ENCODE results near the gene RTL9.
"Not testable (repeated sequence)": the region's sequence is repeated elsewhere in the genome, so short reads cannot be mapped to it uniquely, and the experiment has no call there.

Gene RTL9

DNA sequence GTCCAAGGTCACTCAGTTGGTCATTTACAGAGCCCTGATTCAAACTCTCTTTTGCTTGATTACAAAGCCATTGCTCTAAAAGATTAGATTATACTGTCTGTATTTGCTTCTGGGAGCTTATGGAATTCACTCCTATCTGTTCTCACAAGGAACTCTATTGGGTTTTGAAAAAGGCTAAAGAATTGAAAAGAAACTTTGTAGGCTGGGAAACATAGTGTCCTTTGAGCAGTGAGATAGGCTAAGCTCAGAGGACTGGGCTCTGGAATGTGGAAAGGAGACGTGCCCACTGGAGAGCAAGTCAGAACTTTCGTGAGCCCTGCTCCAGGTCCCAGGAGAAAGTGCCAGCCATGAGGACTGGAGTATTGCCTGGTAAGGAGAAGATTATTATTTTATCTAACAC lies at the start of gene RTL9:
TSS of gene RTL9 (plus strand) at position 301 of the 400 bp plus-strand sequence. CDS start 91,770 bp downstream, outside the sequence.
- no peak for FAIRE-seq

DNA sequence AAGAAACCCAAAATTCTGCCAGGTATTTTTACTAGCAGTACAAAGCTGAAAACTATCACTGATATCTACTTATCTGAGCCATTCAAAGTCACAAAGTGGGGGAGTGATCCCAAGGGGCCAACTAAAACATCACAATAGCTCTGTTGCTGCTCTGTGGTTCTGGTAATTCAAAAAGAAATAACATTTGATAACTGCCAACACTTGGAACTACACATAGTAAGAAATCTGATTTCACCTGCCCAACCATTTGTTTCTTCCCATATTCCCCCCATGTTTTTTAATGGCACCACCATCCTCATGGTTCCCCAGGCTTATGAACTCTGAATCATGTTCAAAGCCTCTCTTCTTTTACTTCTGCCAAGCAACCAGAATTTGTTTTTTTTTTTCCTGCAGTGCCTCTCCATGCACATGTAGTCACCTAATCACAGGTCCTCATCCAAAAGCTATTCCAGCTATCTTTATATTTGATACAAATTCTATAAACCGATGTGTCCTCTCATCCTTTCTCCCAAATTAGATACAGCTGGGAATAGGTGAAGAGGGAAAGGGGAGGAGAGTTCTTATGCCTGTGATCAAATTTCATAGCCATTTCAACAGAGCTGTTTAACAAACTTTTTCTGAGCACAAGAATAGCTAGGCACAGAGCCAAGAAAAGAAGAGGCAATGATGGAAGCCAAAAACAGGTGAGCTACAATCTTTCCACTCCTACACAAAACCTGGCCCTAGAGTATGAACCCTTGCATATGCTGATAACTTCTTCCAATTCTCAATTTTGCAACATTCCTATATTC lies 48.5 kb upstream of the RTL9 start:
- no peak for FAIRE-seq

DNA sequence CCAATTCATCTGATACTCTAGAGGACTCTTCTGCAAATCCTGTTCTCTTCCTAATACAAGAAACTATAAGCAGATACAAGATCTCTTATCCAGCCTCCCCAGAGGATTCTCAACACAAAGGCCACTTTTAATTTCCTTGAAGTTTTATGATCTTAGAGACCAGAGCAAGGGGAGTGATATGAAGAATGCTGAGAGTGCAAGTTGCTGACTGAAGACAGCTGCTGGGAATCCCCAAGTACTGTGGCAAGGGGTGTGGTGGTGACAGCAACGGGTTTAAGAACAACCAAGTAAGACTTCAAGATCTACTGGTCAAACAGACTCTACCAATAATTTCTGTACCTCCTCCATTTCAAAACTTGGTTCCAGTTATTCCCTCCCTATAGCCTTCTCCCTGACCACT lies 47.8 kb upstream of the RTL9 start:
- FAIRE-seq, result no peak

DNA sequence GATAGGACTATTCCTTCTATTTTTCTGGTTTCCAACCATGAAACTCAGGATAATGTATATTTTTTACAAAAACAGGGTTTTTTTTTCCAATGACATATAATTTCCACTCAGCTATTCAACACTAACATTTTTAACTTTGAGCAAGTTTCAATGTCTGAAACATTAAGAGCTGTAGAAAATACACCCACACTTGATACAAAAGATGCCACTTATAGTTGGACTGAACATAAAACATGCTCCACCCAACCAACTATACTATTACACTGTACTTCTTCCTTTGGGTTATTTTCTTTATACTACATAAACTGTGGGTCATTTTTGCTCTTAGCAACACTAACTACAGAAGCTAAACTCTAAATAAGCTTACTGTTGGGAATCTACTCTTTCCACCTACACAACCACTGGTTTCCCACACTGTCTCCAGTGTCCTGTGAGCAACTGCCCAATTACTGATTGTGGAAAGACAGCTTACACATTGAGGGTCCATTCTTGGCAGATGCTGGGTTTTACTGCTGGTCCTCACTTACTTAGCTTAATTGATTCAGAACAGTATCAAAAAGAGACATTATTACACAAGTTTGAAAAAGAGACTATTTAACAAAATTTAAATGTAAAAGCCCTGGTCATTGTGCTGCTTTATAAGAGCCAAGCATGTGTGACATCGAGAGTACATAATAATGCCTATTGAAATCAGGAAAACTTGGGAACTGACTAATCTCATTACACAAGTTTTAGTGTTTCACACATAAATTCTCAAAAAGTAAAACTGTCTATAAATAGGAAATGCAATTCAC lies 47.0 kb upstream of the RTL9 start:
- FAIRE-seq, result no peak

DNA sequence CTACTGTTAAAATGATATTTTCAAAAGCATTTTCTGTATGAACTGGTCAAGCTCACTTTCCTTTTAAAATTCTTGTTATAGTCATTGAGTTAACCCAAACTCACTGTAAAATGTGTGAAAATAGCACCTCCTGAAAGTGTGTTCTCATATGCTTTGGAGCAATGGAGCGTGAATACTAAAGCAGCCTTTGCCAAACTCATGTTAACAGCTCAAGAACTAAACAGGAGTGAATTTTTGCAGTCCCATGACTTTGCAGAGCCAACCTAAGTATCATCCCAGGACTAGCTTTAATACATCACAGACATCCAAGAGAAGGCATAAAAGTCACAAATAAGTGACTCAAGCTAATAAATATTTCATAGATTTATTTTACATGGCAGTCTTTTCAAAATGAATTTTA lies 43.1 kb upstream of the RTL9 start:
- no peak for FAIRE-seq

DNA sequence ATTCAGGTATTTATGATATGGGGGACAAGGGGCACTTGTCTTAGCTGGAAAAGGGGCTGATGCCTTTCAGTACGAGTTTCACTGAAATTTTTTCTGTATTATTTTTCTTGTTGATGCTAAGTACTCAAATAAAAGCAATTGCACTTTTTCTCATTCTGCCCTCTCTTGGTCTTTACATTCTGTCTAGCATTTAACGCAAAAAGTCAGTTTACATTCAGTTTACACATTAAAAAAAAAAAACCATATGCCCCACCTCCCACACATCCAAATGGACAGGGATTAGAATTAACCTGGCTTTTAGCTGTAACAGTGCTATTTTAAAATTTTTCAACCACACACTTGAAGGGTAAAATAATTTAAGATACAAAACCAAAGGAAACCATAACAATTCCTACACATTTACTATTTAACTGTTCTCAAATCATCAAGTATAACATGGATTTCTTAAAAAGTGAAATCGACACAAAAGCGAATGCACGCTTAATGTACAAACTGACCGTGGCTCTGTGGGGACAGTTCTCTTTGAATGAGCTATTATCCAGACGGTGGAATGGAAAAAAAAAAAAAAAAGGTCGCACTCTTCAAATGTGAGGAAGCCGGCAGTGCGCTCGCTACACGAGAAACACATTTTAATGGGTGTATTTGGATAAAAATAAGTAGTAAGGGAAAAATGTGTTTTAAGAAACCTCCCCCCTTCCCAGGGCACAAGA lies 42.1 kb upstream of the RTL9 start:
- FAIRE-seq, result no peak

DNA sequence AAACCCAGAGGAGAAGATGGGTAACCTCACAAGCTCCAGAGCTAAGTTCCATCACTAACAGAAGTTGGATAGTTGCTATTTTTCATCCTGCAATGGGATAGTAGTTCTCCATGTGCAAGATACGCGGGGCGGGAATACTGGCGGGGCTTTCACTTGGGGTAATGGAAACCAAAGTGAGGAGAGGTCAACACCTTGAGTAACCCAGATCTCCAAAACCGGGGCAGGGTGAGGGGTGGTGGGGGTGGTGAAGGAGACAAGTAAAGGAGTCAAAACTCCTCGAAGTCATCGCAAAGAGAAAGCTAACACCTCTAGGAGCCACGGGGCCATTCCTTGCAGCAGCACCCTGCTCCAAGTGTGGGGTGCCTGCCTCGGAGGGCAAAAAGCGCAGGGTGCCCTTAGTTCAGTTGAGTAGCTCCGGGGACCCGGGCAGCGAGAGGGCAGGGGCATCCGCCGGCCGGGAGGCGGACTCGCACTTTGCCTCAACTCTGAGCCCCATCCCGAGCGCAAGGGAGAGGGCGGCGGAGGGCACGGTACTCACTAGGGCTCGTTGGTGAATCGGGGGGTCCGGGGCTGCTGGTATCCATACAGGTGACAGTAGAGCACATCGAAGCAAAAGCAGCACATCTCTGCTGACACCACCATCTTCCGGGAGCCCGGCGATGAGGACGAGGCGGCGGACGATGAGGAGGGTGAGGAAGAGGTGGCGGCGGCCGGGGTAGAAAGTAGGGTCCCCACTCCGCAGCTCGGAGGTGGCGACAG lies 41.4 kb upstream of the RTL9 start:
- no peak for FAIRE-seq

DNA sequence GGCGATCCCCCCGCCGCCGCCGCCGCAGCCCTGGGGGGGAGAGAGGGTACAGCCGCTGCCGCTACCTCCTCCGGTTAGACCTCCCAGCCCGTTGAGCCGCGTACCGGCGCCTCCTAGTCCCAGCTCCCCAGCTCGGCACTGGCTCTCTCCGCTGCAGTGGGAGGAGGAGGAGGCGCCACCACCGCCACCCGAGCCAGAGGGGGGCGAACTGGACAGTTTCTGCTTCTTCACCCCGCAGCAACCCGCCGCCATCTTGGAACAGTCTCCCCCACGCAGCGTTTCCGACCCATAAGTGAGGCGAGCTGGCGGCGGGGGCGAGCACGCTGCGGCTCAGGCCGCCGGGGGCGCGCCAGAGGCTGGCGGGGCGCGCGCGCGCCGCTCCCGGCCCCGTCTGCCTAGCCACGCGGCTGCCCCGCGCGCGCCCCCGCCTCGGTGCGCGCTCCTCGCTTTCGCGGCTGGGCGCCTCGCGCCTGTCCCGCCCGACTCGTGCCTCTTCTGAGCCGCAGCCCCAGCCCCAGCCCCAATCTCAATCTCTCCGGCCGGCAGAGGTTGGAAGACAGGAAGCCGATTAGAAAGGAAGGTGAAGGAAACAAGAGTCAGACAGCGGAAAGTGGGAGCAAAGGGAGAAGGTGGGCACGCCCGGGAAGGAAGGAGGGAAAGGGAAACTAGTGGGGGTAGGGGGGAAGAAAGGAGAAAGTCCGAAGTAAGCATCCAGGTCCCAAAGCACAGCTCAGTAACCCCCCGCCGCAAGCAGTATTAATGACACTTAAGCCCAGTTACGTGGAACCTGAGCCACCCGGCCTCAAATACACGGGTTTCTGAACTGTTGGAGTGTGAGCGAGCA lies 40.6 kb upstream of the RTL9 start, which contains the start of gene AMMECR1:
TSS of gene AMMECR1 (minus strand) at position 266 of the 844 bp plus-strand sequence. CDS start at position 252, 14 bp downstream.
- no peak for FAIRE-seq

DNA sequence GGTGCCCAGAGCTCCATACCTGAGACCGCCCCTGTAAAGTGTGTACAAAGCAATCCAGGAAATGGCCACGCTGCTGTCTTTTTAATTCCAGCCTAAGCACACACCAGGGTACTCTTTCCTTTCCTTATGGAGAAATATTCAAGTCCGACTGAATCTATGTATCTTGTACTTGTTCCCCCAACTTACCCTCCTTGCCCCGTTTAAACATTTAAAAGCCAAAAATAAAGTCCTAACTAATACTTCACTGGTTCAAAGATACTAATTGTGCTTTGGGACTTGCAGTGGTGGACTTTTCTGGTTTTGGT lies 40.0 kb upstream of the RTL9 start:
- no peak for FAIRE-seq

DNA sequence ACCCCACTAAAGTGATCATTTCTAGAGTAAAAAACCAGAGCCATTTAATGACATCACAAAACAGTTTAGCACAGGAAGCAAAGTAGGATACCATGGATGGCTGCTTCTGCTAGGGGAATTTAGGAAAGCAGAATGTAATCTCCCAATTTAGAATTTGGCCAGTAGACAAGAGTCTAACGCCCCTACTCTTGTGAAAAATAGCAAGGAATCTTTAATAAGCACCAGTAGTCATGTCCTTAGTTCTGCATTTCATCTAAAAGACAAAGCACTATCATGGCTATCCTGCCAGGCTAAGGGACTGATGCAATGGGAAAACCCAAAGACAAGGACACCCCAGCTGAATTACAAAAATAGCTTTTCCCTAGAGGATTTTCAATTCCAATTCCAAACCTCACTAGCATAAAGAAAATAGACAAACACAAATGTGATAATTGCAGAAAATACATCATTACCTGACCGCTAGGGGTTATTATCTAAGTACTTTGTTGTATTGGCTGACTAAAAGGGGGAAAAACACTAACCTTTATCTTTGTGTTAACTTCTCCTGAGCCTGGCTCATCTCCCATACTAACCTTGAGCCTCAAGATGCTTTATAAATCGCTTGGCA lies 38.2 kb upstream of the RTL9 start:
- no peak for FAIRE-seq

DNA sequence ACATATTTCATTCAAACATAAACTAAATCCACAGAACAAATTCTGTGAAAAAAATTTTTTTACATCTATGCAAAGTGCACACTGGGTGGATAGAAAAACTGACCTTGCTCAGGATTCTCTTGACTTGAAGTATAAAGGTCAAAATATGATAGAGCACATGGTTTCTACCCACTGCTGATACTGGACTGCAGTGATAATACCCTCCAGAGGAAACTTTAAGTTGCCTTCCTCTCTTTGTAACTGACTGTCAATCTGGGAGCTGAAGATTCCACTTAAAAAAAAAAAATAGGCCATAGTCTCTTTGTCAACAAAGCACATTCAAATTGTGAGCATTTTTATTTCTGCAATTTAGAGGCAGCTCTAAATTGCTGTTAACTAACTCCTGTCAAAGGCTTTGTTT lies 37.6 kb upstream of the RTL9 start:
- FAIRE-seq, result no peak

DNA sequence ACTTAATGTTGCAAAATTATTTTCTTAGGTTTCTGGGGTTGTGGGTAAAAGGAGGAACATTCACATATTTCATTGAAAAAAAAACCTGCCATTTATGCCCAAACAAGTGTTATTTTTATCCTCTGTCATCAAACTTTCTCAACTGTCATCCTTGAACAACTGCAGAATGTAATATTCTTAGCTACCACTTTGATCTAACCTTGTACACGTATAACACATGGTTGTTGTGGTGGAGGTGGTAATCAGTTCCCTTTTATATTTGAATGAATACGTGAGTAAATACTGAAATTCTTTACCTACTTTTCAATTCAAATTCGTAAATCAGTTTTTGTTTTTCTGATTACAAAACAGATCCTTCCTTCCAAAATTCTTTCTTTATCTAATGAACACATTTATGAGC lies 37.0 kb upstream of the RTL9 start:
- FAIRE-seq, result peak; percentile 49

DNA sequence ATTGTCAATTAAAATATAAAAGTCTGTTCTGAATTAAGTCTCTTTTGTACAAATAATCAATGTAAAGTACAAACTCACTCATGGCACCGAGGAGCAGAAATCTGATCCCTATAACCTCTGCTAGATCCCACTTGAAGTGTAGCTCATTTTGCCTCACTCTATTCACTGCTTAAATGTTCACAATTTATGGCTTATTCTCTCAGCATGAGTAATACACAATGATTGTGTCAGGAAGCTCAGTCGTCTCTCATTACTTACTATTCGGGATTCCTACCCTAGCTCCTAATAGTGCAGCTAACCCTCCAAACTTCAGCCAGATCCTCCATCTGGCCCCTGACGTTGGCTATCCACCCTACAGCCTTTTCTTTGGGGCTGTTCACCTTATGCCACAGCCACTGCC lies 36.0 kb upstream of the RTL9 start:
- FAIRE-seq, result no peak

DNA sequence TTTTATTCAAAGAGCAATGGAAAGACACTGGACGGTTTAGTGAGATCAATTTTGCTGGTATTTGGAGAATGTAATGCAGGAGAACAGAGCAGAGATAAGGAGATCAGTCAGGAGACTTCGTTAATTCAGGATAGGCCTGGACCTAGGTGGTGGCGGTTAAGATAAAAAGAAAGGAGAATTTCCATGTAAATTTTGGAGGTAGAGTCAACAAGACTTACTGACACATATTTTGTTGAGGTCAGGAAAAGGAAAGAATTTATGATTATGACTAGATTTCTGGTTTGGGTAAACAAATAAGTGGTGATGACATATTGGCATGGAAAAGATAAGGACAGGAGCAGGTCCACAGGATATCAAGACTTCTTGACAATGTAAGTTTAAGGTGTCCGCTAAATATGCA lies 31.9 kb upstream of the RTL9 start:
- FAIRE-seq, result peak; percentile 66

DNA sequence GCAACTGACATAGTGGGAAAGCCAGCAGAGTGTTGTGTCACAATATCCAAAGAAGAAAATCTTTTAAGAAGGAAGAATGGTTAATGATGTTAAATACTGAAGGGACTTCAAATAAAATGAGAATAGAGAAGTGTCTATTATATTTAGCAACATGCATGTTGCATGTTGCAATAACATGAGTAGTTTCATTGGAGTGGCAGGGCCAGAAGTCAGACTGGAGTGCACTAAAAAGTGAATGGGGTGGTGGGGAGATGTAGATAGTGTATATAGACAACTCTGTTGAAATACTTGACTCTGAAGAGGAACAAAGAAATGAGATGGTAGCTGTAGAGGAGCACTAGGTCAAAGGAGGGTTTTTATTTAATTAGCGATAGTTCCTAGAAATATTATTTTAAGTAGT lies 31.3 kb upstream of the RTL9 start:
- no peak for FAIRE-seq

DNA sequence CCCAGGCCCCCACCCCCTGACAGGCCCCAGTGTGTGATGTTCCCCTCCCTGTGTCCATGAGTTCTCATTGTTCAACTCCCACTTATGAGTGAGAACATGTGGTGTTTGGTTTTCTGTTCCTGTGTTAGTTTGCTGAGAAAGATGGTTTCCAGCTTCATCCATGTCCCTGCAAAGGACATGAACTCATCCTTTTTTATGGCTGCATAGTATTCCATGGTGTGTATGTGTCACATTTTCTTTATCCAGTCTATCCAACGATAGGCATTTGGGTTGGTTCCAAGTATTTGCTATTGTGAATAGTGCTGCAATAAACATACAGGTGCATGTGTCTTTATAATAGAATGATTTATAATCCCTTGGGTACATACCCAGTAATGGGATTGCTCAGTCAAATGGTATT lies 30.0 kb upstream of the RTL9 start:
- FAIRE-seq, result not testable (repeated sequence)

DNA sequence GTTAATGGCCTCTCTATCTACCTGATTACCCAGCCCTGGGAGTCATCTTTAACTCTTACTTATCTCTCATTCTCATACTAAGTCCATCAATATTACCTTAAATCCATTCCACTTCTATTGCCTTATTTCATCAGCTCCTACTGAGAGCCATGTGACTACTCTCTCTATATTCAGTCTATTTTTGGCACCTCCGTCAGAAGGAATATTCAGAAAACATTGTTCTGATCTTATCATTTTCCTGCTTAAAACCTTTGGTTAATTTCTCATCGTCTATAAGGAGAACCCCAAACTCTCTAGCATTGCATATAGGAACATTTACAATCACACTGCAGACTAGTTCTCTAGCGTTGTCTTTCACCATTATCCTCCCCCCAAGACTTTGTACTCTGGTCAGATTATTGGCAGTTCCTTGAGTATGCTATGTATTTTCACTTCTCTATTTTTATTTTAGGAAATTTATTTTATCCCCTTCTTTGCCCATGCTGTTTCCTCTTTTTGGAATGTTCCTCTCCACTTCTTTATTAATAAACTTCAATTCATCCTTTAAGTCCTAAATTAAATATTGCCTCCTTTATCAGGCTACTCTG lies 27.1 kb upstream of the RTL9 start:
- no peak for FAIRE-seq

DNA sequence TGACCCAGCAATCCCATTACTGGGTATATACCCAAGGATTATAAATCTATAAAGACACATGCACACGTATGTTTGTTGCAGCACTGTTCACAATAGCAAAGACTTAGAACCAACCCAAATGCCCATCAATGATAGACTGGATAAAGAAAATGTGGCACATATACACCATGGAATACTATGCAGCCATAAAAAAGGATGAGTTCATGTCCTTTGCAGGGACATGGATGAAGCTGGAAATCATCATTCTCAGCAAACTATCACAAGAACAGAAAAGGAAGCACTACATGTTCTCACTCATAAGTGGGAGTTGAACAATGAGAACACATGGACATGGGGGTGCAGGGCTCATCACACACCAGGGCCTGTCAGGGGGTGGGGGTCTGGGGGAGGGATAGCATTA lies 25.2 kb upstream of the RTL9 start:
- not testable (repeated sequence) for FAIRE-seq

DNA sequence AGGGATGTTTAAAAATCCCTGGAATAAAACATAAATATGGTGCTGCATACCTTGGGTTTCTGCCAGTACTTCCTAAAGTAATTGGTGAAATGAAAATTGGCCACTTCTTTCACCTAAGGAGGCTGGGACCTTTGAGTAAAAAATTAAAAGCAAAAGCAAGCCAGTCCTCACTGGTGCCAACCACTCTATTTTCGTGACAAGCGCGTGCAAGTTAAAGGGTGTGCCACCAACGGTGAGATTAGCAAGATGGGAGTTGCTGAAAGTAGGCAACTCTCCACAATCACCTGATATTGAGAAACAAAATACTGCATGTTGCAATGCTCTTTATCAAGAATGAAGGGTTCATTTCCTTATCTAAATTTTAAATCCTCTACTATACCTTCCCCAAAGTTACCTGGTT lies 19.7 kb upstream of the RTL9 start:
- no peak for FAIRE-seq

DNA sequence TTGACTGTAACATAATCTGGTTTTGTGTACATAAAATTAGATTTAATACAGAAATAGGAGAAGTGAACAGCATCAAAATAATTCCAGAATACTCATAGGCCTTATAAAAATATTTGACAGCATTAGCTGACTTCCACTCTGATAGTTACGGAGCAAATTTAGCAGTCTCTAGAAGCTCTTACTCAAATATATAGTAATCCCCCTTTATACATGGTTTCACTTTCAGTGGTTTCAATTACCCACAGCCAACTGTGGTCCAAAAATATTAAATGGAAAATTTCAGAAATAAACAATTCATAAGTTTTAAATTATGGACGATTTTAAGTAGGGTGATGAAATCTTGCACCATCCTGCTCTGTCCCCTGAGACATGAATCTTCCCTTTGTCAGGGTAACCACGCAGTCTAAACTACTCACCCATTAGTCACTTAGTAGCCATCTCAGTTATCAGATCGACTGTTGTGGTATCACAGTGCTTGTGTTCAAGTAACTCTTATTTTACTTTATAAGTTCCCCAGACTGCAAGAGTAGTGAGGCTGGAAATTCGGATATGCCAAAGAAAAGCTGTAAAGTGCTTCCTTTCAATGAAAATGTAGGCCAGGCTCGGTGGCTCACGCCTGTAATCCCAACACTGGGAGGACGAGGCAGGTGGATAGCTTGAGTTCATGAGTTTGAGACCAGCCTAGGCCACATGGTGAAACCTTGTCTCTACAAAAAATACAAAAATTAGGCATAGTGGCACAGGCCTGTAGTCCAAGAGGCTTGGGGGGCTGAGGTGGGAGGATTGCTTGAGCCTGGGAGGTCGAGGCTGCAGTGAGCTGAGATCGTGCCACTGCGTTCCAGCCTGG lies 17.2 kb upstream of the RTL9 start:
- no peak for FAIRE-seq

All from islet of Langerhans (tissue), 1 donor.